Activated CD4-positive, alpha-beta T cell treated with anti-CD3 and anti-CD28 coated beads, Interleukin-2, amount 10 ng/mL, durations not matched to agents 24 days and 14 days (primary cell): ENCODE measurements around the gene ADSS2. TPM values are rescaled to one million over a fixed set of nuclear protein-coding genes. Genes with fewer than 3 reads are reported as not detected.
A peak's percentile ranks its signal among the peaks of the same experiment; 100 is the strongest.

ENCODE experiments used
- DNase-seq: peaks from one replicate; pipeline ENCODE4 v3.0.0; 2022
- H3K27ac Mint-ChIP-seq: one replicate; pipeline ENCODE4 v1.8.0; 2022; ENCODE audit warnings: mild to moderate bottlenecking, mixed read lengths
- H3K27me3 Mint-ChIP-seq: one replicate; pipeline ENCODE4 v1.8.0; 2022; ENCODE audit warnings: mixed read lengths
- H3K36me3 Mint-ChIP-seq: one replicate; pipeline ENCODE4 v1.8.0; 2022; ENCODE audit warnings: low read depth, mild to moderate bottlenecking, mixed read lengths
- H3K4me1 Mint-ChIP-seq: one replicate; pipeline ENCODE4 v1.8.0; 2021; ENCODE audit warnings: mixed read lengths
- H3K4me3 Mint-ChIP-seq: one replicate; pipeline ENCODE4 v1.8.0; 2022; ENCODE audit warnings: mild to moderate bottlenecking, moderate library complexity, mixed read lengths
- H3K9me3 Mint-ChIP-seq: one replicate; pipeline ENCODE4 v1.8.0; 2021; ENCODE audit warnings: mixed read lengths
- intact Hi-C: fragments of 100-400 bp; cut with micrococcal nuclease; formaldehyde crosslinking; loops from one replicate; pipeline ENCODE4 v1.15.1; 2023
- total RNA-seq: library from RNA; stranded (reverse); gene quantifications from 2 replicates; pipeline ENCODE4 v1.2.3, GENCODE V29; 2022

The ADSS2 gene
- total RNA-seq, 1 donor from 2014 or later: 74.6 TPM

GRCh38 chr1:244403431-244403830 lies 48.3 kb downstream of the ADSS2 start:
- Mint-ChIP-seq H3K36me3 (peaks cover 71% of the 10 kb centered on the region), H3K4me1 (peaks cover 1% of the 10 kb centered on the region), H3K27me3 (no peaks in the 10 kb centered on the region), H3K4me3 (no peak overlapping the region), H3K9me3 (peaks cover 27% of the 10 kb centered on the region), H3K27ac (no peak overlapping the region)
- intact Hi-C loops: no loop called here
- DNase-seq: no peak

- no peak for DNase-seq
- intact Hi-C loops: no loop called here
- H3K27ac Mint-ChIP-seq: no peak overlapping the region
- no peaks in the 10 kb centered on the region for H3K27me3 Mint-ChIP-seq
- H3K4me3 Mint-ChIP-seq: no peak overlapping the region
- H3K4me1 Mint-ChIP-seq: peaks cover 9% of the 10 kb centered on the region
- H3K36me3 Mint-ChIP-seq: peaks cover 59% of the 10 kb centered on the region
- H3K9me3 Mint-ChIP-seq: peaks cover 27% of the 10 kb centered on the region
These were observed 50.7 kb downstream of the ADSS2 start for GRCh38 chr1:244400974-244401373.

GRCh38 chr1:244397131-244397530 lies 54.6 kb downstream of the ADSS2 start:
- Mint-ChIP-seq H3K4me3 (no peak overlapping the region), H3K9me3 (peaks cover 20% of the 10 kb centered on the region), H3K27ac (no peak overlapping the region), H3K4me1 (peaks cover 7% of the 10 kb centered on the region), H3K36me3 (peaks cover 29% of the 10 kb centered on the region), H3K27me3 (no peaks in the 10 kb centered on the region)
- no peak for DNase-seq
- intact Hi-C loops: no loop called here

- intact Hi-C loops: no loop called here
- Mint-ChIP-seq H3K27ac (no peak overlapping the region), H3K27me3 (no peaks in the 10 kb centered on the region), H3K36me3 (peaks cover 17% of the 10 kb centered on the region), H3K9me3 (peaks cover 8% of the 10 kb centered on the region), H3K4me3 (no peak overlapping the region), H3K4me1 (peaks cover 7% of the 10 kb centered on the region)
- no peak for DNase-seq
These were observed 55.7 kb downstream of the ADSS2 start for GRCh38 chr1:244395965-244396364.

GRCh38 chr1:244394826-244395765 lies 56.6 kb downstream of the ADSS2 start:
- intact Hi-C loops: no loop called here
- no peaks in the 10 kb centered on the region for H3K27me3 Mint-ChIP-seq
- DNase-seq: no peak

GRCh38 chr1:244394346-244394745 lies 57.4 kb downstream of the ADSS2 start:
- Mint-ChIP-seq H3K9me3 (peaks cover 5% of the 10 kb centered on the region), H3K4me1 (peaks cover 7% of the 10 kb centered on the region), H3K27ac (no peak overlapping the region), H3K36me3 (peaks cover 10% of the 10 kb centered on the region), H3K4me3 (no peak overlapping the region), H3K27me3 (no peaks in the 10 kb centered on the region)
- intact Hi-C loops: no loop called here
- DNase-seq: no peak

More at GRCh38 chr1:244394826-244395765, 56.6 kb downstream of the ADSS2 start:
- H3K27ac Mint-ChIP-seq: peak overlapping the region; percentile 45
- peaks cover 5% of the 10 kb centered on the region for H3K9me3 Mint-ChIP-seq
- H3K4me3 Mint-ChIP-seq: no peak overlapping the region
- H3K36me3 Mint-ChIP-seq: peaks cover 11% of the 10 kb centered on the region
- H3K4me1 Mint-ChIP-seq: peaks cover 7% of the 10 kb centered on the region

GRCh38 chr1:244393604-244394176 lies 58.0 kb downstream of the ADSS2 start:
- Mint-ChIP-seq H3K27me3 (no peaks in the 10 kb centered on the region), H3K4me3 (no peak overlapping the region), H3K27ac (no peak overlapping the region), H3K36me3 (peaks cover 7% of the 10 kb centered on the region), H3K9me3 (no peaks in the 10 kb centered on the region), H3K4me1 (peaks cover 7% of the 10 kb centered on the region)
- DNase-seq: no peak
- intact Hi-C loops: no loop called here

GRCh38 chr1:244391761-244392160 lies 59.9 kb downstream of the ADSS2 start:
- intact Hi-C loops: no loop called here
- DNase-seq: no peak
- Mint-ChIP-seq H3K9me3 (no peaks in the 10 kb centered on the region), H3K36me3 (peaks cover 6% of the 10 kb centered on the region), H3K4me1 (peaks cover 4% of the 10 kb centered on the region), H3K27me3 (no peaks in the 10 kb centered on the region), H3K27ac (no peak overlapping the region), H3K4me3 (no peak overlapping the region)

GRCh38 chr1:244388961-244389360 lies 62.7 kb downstream of the ADSS2 start:
- Mint-ChIP-seq H3K4me3 (no peak overlapping the region), H3K27ac (no peak overlapping the region), H3K9me3 (no peaks in the 10 kb centered on the region), H3K4me1 (no peaks in the 10 kb centered on the region), H3K27me3 (no peaks in the 10 kb centered on the region), H3K36me3 (peaks cover 1% of the 10 kb centered on the region)
- intact Hi-C loops: no loop called here
- DNase-seq: no peak

- no peak overlapping the region for H3K4me3 Mint-ChIP-seq
- peaks cover 1% of the 10 kb centered on the region for H3K36me3 Mint-ChIP-seq
- DNase-seq: no peak
- H3K27ac Mint-ChIP-seq: no peak overlapping the region
- no peaks in the 10 kb centered on the region for H3K27me3 Mint-ChIP-seq
- intact Hi-C loops: no loop called here
- H3K4me1 Mint-ChIP-seq: no peaks in the 10 kb centered on the region
- H3K9me3 Mint-ChIP-seq: no peaks in the 10 kb centered on the region
These were observed 64.3 kb downstream of the ADSS2 start for GRCh38 chr1:244387415-244387814.

GRCh38 chr1:244386595-244386994 lies 65.1 kb downstream of the ADSS2 start:
- DNase-seq: no peak
- H3K9me3 Mint-ChIP-seq: no peaks in the 10 kb centered on the region
- H3K4me1 Mint-ChIP-seq: no peaks in the 10 kb centered on the region
- intact Hi-C loops: no loop called here
- no peaks in the 10 kb centered on the region for H3K27me3 Mint-ChIP-seq
- H3K27ac Mint-ChIP-seq: no peak overlapping the region
- peaks cover 1% of the 10 kb centered on the region for H3K36me3 Mint-ChIP-seq
- H3K4me3 Mint-ChIP-seq: no peak overlapping the region

- H3K27ac Mint-ChIP-seq: no peak overlapping the region
- H3K27me3 Mint-ChIP-seq: no peaks in the 10 kb centered on the region
- H3K9me3 Mint-ChIP-seq: no peaks in the 10 kb centered on the region
- no peak overlapping the region for H3K4me3 Mint-ChIP-seq
- DNase-seq: no peak
- intact Hi-C loops: no loop called here
- peaks cover 1% of the 10 kb centered on the region for H3K36me3 Mint-ChIP-seq
- H3K4me1 Mint-ChIP-seq: no peaks in the 10 kb centered on the region
These were observed 67.6 kb downstream of the ADSS2 start for GRCh38 chr1:244384066-244384465.

- DNase-seq: no peak
- Mint-ChIP-seq H3K27me3 (no peaks in the 10 kb centered on the region), H3K4me3 (no peak overlapping the region), H3K27ac (no peak overlapping the region), H3K36me3 (peaks cover 1% of the 10 kb centered on the region), H3K4me1 (no peaks in the 10 kb centered on the region), H3K9me3 (no peaks in the 10 kb centered on the region)
- intact Hi-C loops: no loop called here
These were observed 68.3 kb downstream of the ADSS2 start for GRCh38 chr1:244383278-244383884.

GRCh38 chr1:244381878-244382565 lies 69.7 kb downstream of the ADSS2 start:
- H3K36me3 Mint-ChIP-seq: no peaks in the 10 kb centered on the region
- H3K27me3 Mint-ChIP-seq: no peaks in the 10 kb centered on the region
- no peak overlapping the region for H3K27ac Mint-ChIP-seq
- no peak overlapping the region for H3K4me3 Mint-ChIP-seq
- DNase-seq: no peak
- H3K9me3 Mint-ChIP-seq: no peaks in the 10 kb centered on the region
- no peaks in the 10 kb centered on the region for H3K4me1 Mint-ChIP-seq
- intact Hi-C loops: no loop called here
